Occipital lobe (tissue), 2 donors: ENCODE data around the gene GPC6. TPM values are rescaled to one million over a fixed set of nuclear protein-coding genes. Genes with fewer than 3 reads are reported as not detected.
"Not testable (repeated sequence)": the region's sequence is repeated elsewhere in the genome, so short reads cannot be mapped to it uniquely, and the experiment has no call there.

Experiments
- DNase-seq: peaks from one replicate; lab custom pipeline; 2025; lab: John Stamatoyannopoulos, UW
- total RNA-seq: library from RNA; depleted of rRNA; stranded (reverse); fragments of >200 nt; gene quantifications from one replicate; pipeline ENCODE4 v1.2.3, GENCODE V29; 2014

The GPC6 gene
- total RNA-seq, 1 donor from 2014 or later, result 9.8 TPM

- DNase-seq, result no peak
Measured at GRCh38 chr13:93425411-93425810, 198.8 kb downstream of the GPC6 start.

DNA sequence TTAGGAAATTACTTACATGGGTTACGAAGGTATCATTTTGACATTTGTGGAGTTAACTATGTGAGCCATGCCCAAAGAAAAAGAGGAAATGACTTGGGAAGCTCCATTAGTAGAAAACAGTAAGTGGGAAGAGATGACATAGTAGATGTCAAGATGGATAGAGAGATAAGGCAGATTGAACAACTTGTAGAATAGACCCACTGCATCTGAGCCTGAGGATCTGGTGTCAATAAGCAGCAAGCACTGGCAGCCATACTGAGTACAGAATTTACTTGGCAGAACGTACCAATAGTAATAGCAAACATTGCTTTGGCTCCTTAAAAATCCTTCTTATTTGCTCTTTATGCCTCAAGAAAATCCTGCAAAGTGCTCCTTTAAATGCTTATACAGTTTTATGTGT, 203.8 kb downstream of the GPC6 start:
- no peak for DNase-seq

DNA sequence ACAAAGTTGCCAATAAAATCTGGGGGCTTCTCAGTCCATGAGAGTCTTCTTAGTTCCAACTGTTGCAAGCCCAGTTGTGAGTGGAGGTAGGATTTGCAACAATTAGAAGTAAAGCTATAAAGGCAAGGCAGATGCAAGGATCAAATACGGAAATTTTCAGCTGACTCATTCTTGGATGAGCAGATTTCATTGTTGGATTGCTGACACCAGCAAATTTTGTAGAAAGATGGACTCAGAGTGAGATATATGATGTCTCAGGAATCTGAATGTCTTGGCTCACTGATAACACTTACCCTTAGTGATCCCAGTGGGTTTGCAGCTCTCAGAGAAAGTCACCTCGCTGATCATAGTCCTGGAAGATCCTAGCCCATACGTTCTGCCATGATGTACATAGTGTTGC, 209.0 kb downstream of the GPC6 start:
- DNase-seq, result no peak

- no peak for DNase-seq
Measured at GRCh38 chr13:93437081-93437480, 210.5 kb downstream of the GPC6 start.

GRCh38 chr13:93446238-93446637, 219.6 kb downstream of the GPC6 start:
- no peak for DNase-seq

DNA sequence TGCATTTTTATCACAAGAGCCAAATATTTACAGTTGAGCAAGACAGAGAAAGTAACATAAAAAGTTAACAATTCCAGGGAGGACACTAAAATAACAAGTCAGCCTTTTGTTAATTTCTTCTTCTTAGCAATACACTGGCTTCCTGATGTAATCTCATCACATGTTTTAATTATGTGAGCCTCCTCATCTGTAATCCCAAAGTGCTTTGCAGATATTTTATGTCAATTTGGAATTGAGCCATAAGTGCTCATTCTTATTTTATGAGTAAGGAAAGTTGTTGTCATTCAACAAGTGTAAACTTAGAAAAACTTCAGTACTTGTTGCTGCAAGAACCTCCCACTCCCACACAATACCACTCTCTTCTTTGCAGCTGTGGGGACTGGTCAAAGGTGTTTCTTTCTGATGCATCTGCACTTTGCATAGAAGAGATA, 223.6 kb downstream of the GPC6 start:
- no peak for DNase-seq

DNA sequence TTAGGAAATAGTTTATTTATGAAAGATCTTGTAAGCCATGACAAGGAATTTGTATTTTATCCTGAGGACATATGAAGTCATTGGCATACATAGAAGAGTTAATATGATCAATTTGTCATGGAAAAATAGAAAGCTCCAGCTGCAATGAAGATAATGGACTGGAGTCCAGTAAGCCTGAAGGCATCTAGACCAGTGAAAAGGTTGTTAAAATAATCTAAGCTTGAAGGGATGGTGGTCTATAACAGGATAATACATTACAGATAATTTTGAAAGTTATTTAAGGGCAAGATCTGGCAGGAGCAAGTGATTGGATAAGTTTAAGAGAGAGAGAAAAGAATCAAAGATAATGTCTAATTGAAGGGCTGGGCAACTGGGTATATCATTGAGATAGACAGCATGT, 224.2 kb downstream of the GPC6 start:
- DNase-seq, result no peak

DNA sequence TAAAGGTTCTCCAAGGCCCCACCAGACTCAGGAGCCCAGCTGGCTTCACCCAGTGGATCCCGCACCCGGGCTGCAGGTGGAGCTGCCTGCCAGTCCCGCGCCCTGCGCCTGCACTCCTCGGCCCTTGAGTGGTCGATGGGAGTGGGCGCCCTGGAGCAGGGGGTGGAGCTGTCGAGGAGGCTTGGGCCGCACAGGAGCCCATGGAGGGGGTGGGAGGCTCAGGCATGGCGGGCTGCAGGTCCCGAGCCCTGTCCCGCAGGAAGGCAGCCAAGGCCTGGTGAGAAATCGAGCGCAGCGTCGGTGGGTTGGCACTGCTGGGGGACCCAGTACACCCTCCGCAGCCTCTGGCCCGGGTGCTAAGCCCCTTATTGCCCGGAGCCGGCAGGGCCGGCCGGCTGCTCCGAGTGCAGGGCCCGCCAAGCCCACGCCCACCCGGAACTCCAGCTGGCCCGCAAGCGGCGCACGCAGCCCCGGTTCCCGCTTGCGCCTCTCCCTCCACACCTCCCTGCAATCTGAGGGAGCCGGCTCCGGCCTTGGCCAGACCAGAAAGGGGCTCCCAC, 228.1 kb downstream of the GPC6 start:
- not testable (repeated sequence) for DNase-seq

DNA sequence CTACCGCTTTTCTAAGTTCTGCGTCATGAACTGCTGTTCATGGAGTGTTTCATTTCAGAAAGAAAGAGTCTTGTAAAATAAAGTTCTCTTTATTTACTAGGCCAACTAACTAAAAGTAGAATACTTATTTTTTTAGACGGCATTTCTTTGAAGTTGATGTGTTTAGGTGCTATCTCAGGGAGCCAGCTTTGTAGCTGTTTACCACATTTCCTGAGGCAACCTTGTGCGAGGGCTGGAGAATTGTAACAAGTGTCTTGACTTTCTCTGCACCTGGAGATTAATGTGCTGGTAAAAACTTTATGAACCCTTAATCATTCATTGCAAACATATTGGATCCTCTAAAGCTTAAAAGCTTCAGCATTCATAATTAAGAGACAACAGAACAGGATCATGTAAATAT, 229.3 kb downstream of the GPC6 start:
- DNase-seq, result no peak

DNA sequence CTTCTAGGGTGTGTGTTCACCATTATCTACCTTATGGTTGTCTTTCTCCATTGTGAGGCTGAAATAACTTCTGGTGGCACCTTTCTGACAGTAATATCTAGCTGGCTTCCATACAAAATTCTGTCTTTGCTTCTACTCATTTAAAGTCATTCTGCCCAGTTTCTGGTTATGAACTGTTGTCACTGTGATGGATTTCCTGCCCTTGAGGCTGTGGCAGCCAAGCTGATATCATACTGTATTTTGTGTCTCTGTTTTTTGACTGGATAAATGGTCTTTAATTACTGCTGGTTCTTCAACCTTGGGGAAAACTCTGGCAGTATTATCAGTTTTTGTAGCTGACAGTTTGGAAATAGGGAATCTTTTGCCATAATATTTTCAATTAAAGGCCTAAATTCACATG, 233.4 kb downstream of the GPC6 start:
- no peak for DNase-seq

GRCh38 chr13:93462151-93462550, 235.5 kb downstream of the GPC6 start:
- no peak for DNase-seq

DNA sequence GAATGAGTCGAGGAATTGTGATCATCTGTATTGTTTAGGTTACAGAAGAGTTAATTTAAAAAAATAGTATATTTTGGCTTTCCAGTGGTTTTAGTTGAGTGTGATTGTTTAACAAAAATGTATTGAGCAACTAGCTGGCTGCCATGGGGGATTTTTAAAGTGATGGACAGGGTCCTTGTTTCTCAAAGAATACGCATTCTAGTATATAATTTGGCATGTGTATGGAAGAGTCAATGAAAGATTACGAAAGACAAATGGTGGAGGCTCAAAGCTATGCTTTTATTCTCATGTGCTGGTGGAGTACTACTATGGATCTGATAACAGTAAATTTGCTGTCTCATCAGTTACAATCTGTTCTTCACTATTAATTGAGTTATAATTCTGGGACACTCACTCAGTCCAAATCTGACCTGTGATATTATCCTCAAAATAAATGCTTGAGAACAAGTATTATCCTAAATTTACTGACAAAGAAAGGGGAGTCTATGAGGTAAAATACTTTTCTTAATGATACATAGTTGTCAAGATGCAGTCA, 240.0 kb downstream of the GPC6 start:
- no peak for DNase-seq

- no peak for DNase-seq
Measured at GRCh38 chr13:93467175-93467574, 240.6 kb downstream of the GPC6 start.

- DNase-seq, result no peak
Measured at GRCh38 chr13:93468433-93468832, 241.8 kb downstream of the GPC6 start.

- no peak for DNase-seq
Measured at GRCh38 chr13:93472296-93472695, 245.7 kb downstream of the GPC6 start.

DNA sequence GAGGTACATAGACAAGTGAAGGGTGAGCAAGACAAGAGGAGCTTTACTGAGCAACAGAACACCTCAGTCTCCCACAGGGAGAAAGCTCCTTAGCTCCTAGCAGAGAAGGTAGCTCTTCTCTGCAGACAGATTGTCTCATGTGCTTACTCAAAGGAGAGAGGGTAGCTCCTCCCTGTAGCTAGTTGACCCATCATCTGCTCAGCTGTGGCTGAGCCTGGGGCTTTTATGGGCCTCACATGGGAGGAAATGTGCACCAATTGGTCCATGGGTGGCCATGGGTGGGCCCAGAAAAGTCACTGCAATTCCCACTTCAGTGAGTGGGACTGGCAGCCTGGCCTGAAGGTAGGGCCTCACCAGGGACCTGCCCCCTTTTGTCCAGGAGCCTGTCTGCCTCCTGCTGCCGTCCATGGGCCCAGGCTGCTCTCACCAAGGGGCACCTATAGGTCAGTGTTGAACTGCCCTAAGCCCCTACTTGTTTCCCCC, 246.2 kb downstream of the GPC6 start:
- DNase-seq, result no peak

- DNase-seq, result no peak
Measured at GRCh38 chr13:93473441-93474270, 247.0 kb downstream of the GPC6 start.

DNA sequence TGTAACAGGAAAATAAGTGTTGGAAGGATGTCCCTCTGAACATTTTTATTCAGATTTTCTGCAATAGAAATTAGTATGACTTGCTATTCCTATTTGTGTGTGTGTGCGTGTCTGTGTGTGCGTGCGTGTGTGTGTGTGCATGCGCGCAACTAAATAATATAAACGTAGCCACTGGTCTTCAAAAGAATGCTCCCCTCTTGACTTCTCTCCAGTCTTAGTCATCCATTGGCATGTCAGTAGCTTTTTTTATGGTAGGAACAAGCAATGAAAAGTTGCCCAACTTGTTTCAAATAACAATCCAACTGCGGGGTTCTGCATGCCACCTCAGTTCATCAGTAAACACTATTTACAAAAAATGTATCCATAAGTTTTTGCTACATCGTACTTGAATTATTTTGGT, 249.6 kb downstream of the GPC6 start:
- DNase-seq, result no peak

DNA sequence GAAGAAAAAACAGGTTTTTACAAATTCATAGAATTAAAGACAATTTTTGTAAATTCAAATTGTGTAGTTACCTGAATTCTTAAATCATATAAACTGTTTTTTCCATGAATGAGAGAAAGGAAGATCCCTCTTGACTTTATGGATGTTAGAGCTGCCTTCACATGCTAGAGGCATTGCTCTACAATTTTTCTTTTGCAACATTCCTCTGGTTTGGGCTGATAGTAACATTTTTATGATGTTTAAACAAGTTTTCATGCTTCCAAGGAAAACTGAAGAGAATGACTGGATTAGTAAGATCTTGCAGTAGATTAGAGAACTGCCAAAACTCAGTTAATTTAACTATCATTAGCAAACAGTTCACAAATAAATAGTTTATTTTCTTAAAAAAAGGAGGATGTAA, 250.6 kb downstream of the GPC6 start:
- no peak for DNase-seq

DNA sequence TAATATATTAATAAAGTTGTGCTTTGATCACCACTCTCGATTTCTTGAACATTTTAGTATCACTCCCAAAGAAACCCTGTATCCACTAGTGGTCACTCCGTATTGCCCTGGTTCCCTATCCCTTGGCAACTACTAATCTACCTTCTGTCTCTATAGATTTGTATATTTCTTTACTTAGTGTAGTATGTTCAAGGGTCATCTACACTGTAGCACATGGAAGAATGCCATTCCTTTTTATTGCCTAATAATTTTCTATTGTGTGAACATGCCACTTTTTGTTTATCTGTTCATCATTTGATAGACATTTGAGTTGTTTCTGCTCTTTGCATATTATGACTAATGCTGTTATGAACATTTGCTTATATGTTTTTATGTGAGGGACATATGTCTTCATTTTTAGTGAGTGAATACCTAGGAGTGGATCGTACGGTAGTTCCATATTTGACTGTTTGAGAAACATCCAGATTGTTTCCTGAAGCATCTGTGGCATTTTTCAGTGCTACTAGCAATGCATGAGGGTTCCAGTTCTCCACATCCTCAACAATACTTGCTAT, 254.0 kb downstream of the GPC6 start:
- no peak for DNase-seq

GRCh38 chr13:93496117-93496516, 269.5 kb downstream of the GPC6 start:
- DNase-seq, result not testable (repeated sequence)

GRCh38 chr13:93496985-93497673, 270.5 kb downstream of the GPC6 start:
- no peak for DNase-seq
